Kidney (tissue), 14 donors: ENCODE results near the gene SYTL2. TPM values are rescaled to one million over a fixed set of nuclear protein-coding genes. Genes with fewer than 3 reads are reported as not detected.
"Not testable (repeated sequence)": the region's sequence is repeated elsewhere in the genome, so short reads cannot be mapped to it uniquely, and the experiment has no call there.

Experiments
- DNase-seq, 5 donors: peaks; one replicate each; pipeline ENCODE4 v3.0.0-alpha.2; 2013 to 2020
- FAIRE-seq: peaks from 2 replicates; lab custom pipeline; 2012; peaks lifted over from hg19 to GRCh38; lab: Jason Lieb, UNC
- H3K27ac ChIP-seq, 2 donors: one replicate each; pipeline ENCODE4 v1.7.0; 2013; ENCODE audit warnings: low read depth in 2 of 2, low read length in 2 of 2, inconsistent platforms in 1 of 2
- H3K27me3 ChIP-seq: one replicate; pipeline ENCODE4 v1.7.1; 2013; ENCODE audit warnings: low read length, inconsistent platforms; ENCODE audit not compliant: control insufficient read depth, insufficient read depth
- H3K36me3 ChIP-seq, 3 donors: one replicate each; pipeline versions ENCODE4 v1.7.0 to v1.7.1; 2013; ENCODE audit warnings: low read length in 3 of 3, control low read depth in 1 of 3, inconsistent platforms in 1 of 3; ENCODE audit not compliant: insufficient read depth in 3 of 3, control insufficient read depth in 2 of 3
- H3K4me1 ChIP-seq, 3 donors: one replicate each; pipeline versions ENCODE4 v1.7.0 to v1.7.1; 2013; ENCODE audit warnings: low read length in 3 of 3, inconsistent platforms in 1 of 3, low read depth in 1 of 3; ENCODE audit not compliant: control insufficient read depth in 2 of 3, insufficient read depth in 2 of 3
- H3K4me3 ChIP-seq, 3 donors: one replicate each; pipeline versions ENCODE4 v1.7.0 to v1.8.1; 2013; ENCODE audit warnings: low read length in 3 of 3, control low read depth in 1 of 3, inconsistent platforms in 1 of 3
- H3K9ac ChIP-seq, 3 donors: one replicate each; pipeline versions ENCODE4 v1.7.0 to v1.7.1; 2013; ENCODE audit warnings: low read length in 3 of 3, control low read depth in 1 of 3, inconsistent platforms in 1 of 3
- H3K9me3 ChIP-seq, 3 donors: one replicate each; pipeline versions ENCODE4 v1.7.0 to v1.7.1; 2013; ENCODE audit warnings: low read length in 3 of 3, control low read depth in 1 of 3, inconsistent platforms in 1 of 3; ENCODE audit not compliant: control insufficient read depth in 2 of 3, insufficient read depth in 1 of 3
- intact Hi-C: fragments of 100-400 bp; cut with DNase I; formaldehyde crosslinking; loops from one replicate; pipeline ENCODE4 v1.11.1; 2022
- polyA plus RNA-seq: library from polyadenylated mRNA; stranded (reverse); fragments of 350-450 nt; fragmentation: Illumina TruSeq; extraction: RNeasy Lipid Tissue Mini Kit (QIAGEN cat#74804); gene quantifications from one replicate; pipeline ENCODE4 v1.2.3, GENCODE V29; 2014; ENCODE audit warnings: low read depth, low replicate concordance; ENCODE audit not compliant: insufficient read depth
- total RNA-seq: library from RNA; stranded (reverse); fragmentation: NEBNext Ultra II Directional; extraction: Animal tissue kit (Norgen Biotek cat#: 25700); gene quantifications from one replicate; pipeline ENCODE4 v1.2.1, GENCODE V29; 2021
- TF ChIP-seq, protein P1 (sequence below): IDR thresholded peaks from 3 replicates; pipeline ENCODE4 v1.5.1; 2012; ENCODE audit warnings: mild to moderate bottlenecking, moderate library complexity, borderline replicate concordance; ENCODE audit not compliant: insufficient read depth; ENCODE audit errors: extremely low read depth
- donor health status: control.
- donor health status: control.
- donor health status: control.
- donor health status: control.
- donor health status: control.
- donor health status: DM: yes; HTN: yes; CAD: no.
- donor health status: Normal renal cell carcinoma (clear cell type).

The SYTL2 gene
- total and polyA plus RNA-seq, 2 donors from 2014 or later, result 19.8 to 187 TPM

DNA sequence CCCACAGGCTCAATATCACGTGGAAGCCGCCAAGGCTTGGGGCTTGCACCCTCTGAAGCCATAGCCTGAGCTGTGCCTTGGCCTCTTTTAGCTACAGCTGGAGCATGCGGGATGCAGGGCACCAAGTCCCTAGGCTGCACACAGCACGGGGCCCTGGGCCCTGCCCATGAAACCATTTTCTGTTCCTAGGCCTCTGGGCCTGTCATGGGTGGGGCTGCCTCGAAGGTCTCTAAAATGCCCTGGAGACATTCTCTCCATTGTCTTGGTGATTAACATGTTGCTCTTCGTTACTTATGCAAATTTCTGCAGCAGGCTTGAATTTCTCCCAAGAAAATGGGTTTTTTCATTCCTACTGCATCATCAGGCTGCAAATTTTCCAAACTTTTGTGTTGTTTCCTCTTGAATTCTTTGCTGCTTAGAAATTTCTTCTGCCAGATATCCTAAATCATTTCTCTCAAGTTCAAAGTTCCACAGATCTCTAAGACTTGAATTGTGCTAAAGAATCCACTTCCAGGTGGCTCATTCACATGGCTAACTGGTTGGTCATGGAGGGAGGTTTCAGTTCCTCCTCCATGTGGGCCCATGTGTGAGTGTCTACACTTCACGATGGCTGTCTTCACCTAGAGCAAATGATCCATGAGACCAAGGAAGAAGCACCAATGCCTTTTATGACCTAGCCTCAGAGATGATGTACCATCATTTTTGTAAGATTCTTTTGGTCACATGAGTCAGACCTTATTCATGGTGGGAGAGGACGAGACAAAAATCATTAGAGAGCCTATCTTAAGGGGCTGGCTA is 138.6 kb downstream of the SYTL2 start:
- Histone ChIP-seq H3K27ac (no peak overlapping the region), H3K4me3 (no peak overlapping the region), H3K27me3 (no peaks in the 10 kb centered on the region), H3K4me1 (peaks cover 0 to 4% (median 0%) of the 10 kb centered on the region in 3 donors), H3K9ac (no peak overlapping the region), H3K36me3 (no peaks in the 10 kb centered on the region), H3K9me3 (no peaks in the 10 kb centered on the region)
- intact Hi-C loops, result no loop called here
- FAIRE-seq, result no peak
- no peak for DNase-seq
- TF ChIP-seq, protein P1, sequence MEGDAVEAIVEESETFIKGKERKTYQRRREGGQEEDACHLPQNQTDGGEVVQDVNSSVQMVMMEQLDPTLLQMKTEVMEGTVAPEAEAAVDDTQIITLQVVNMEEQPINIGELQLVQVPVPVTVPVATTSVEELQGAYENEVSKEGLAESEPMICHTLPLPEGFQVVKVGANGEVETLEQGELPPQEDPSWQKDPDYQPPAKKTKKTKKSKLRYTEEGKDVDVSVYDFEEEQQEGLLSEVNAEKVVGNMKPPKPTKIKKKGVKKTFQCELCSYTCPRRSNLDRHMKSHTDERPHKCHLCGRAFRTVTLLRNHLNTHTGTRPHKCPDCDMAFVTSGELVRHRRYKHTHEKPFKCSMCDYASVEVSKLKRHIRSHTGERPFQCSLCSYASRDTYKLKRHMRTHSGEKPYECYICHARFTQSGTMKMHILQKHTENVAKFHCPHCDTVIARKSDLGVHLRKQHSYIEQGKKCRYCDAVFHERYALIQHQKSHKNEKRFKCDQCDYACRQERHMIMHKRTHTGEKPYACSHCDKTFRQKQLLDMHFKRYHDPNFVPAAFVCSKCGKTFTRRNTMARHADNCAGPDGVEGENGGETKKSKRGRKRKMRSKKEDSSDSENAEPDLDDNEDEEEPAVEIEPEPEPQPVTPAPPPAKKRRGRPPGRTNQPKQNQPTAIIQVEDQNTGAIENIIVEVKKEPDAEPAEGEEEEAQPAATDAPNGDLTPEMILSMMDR, result no peak

DNA sequence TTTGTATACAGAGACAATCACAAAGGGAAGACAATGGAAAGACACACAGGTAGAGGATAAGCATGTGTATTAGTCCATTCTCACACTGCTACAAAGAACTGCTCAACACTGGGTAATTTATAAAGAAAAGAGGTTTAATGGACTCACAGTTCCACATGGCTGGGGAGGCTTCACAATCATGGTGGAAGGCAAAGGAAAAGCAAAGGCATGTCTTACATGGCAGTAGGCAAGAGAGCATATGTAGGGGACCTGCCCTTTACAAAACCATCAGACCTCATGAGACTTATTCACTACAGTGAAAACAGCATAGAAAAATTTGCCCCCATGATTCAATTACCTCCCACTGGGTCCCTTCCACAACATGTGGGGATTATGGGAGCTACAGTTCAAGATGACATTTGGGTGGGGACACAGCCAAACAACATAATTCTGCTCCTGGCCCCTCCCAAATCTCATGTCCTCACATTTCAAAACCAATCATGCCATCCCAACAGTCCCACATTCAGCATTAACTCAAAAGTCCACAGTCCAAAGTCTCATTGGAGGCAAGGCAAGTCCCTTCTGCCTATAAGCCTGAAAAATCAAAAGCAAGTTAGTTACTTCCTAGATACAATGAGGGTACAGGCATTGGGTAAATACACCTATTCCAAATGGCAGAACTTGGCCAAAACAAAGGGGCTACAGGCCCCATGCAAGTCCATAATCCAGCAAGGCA is 139.8 kb downstream of the SYTL2 start:
- DNase-seq, H3K36me3 ChIP-seq, H3K4me1 ChIP-seq, FAIRE-seq, intact Hi-C loops, H3K27ac ChIP-seq, H3K9ac ChIP-seq, H3K27me3 ChIP-seq, H3K4me3 ChIP-seq, H3K9me3 ChIP-seq: not testable (repeated sequence)

DNA sequence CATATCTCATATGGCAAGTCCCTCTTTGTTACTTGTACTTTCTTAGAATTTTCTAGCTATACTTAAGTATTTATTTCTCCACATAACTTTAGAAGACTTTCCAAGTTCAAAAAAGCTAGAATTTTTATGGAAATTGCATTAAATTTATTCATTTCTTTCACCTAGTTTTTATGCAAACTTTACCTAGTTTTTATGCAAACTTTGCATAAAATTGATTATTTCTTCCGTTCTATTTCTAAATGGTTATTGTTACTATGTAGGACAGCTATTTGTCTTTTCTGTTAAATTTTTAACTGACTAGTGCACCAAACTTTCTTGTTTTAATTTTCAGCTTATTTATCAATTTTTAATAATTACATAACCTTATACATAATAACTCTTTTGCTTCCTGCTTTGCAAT is 142.8 kb downstream of the SYTL2 start:
- peaks cover 0 to 8% (median 7%) of the 10 kb centered on the region in 3 donors for H3K4me1 ChIP-seq
- H3K9me3 ChIP-seq, result no peaks in the 10 kb centered on the region
- H3K9ac ChIP-seq, result no peak overlapping the region
- H3K27ac ChIP-seq, result no peak overlapping the region
- no peaks in the 10 kb centered on the region for H3K36me3 ChIP-seq
- no peaks in the 10 kb centered on the region for H3K27me3 ChIP-seq
- TF ChIP-seq, protein P1, result no peak
- no peak overlapping the region for H3K4me3 ChIP-seq
- DNase-seq, result no peak
- intact Hi-C loops, result no loop called here
- no peak for FAIRE-seq

DNA sequence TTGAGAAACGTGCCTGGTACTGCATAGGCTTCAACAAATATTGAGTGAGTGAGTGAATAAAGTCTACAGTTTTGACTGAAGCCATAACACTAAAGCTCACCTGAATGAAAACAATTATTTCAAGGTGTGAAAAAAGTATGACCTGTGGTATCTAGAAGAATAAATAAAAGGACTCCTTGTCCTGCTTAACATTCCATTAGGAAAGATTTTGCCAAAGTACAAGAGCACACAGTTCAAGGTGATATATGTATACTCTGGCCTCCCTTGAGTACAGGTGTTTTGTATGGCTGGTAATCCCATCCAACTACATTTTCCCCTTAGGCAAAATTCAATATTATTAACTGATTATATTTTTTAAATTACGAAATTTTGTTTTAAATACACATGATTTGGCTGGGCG is 144.3 kb downstream of the SYTL2 start:
- no peak overlapping the region for H3K4me3 ChIP-seq
- H3K27ac ChIP-seq, result no peak overlapping the region
- no peaks in the 10 kb centered on the region for H3K27me3 ChIP-seq
- H3K9ac ChIP-seq, result no peak overlapping the region
- FAIRE-seq, result no peak
- H3K9me3 ChIP-seq, result no peaks in the 10 kb centered on the region
- DNase-seq, result no peak
- intact Hi-C loops, result no loop called here
- peaks cover 0 to 10% (median 7%) of the 10 kb centered on the region in 3 donors for H3K4me1 ChIP-seq
- TF ChIP-seq, protein P1, result no peak
- no peaks in the 10 kb centered on the region for H3K36me3 ChIP-seq
